GM20431 (cell line): Measurements from ENCODE around the gene KIF1B.
"Not testable (repeated sequence)": the region's sequence is repeated elsewhere in the genome, so short reads cannot be mapped to it uniquely, and the experiment has no call there.

Source experiments
- in situ Hi-C: fragments of 300-500 bp; cut with MseI, MboI; formaldehyde crosslinking; loops from one replicate; pipeline ENCODE4 v1.15.0; 2020; ENCODE audit warnings: low sequenced_read_pairs; ENCODE audit not compliant: unreplicated experiment

KIF1B gene

GRCh38 chr1:10415211-10415930 is 205.0 kb downstream of the KIF1B start:
- in situ Hi-C loops = no loop called here

- in situ Hi-C loops = not testable (repeated sequence)
Observed at GRCh38 chr1:10415967-10416366, 205.6 kb downstream of the KIF1B start.

- in situ Hi-C loops = not testable (repeated sequence)
Observed at GRCh38 chr1:10418741-10419140, 208.4 kb downstream of the KIF1B start.

- in situ Hi-C loops = no loop called here
Observed at GRCh38 chr1:10419351-10419750, 209.0 kb downstream of the KIF1B start.

GRCh38 chr1:10421637-10422036 is 211.3 kb downstream of the KIF1B start:
- in situ Hi-C loops = no loop called here

- in situ Hi-C loops = no loop called here
Observed at GRCh38 chr1:10424034-10424433, 213.7 kb downstream of the KIF1B start.

- in situ Hi-C loops = no loop called here
Observed at GRCh38 chr1:10424651-10425050, 214.3 kb downstream of the KIF1B start.

- in situ Hi-C loops = not testable (repeated sequence)
Observed at GRCh38 chr1:10425826-10426534, 215.6 kb downstream of the KIF1B start.

GRCh38 chr1:10426535-10426848 is 216.1 kb downstream of the KIF1B start:
- in situ Hi-C loops = not testable (repeated sequence)

GRCh38 chr1:10428984-10429383 is 218.6 kb downstream of the KIF1B start:
- in situ Hi-C loops = no loop called here

- in situ Hi-C loops = no loop called here
Observed at GRCh38 chr1:10429868-10430215, 219.5 kb downstream of the KIF1B start.

- in situ Hi-C loops = no loop called here
Observed at GRCh38 chr1:10430216-10431069, 220.1 kb downstream of the KIF1B start, which contains the start of gene CENPS. TSS of gene CENPS (plus strand) at chr1:10430433. CDS start at chr1:10430518, 85 bp downstream.
